HL-60 (cell line): ENCODE results near the gene LIPC.

Experiments used
- CTCF ChIP-seq: IDR thresholded peaks from one replicate; pipeline ENCODE4 v1.5.1; 2011; ENCODE audit warnings: low read length, control low read depth, inconsistent platforms; ENCODE audit not compliant: insufficient read depth
- GABPA ChIP-seq: IDR thresholded peaks from 2 replicates; pipeline ENCODE4 v1.6.1; 2012; ENCODE audit warnings: low read depth
- POLR2AphosphoS5 ChIP-seq: IDR thresholded peaks from 2 replicates; pipeline ENCODE4 v1.6.1; 2012; ENCODE audit warnings: low read depth
- REST ChIP-seq: IDR thresholded peaks from 2 replicates; pipeline ENCODE4 v1.6.1; 2012; ENCODE audit warnings: low read depth; ENCODE audit not compliant: insufficient replicate concordance

- TF ChIP-seq CTCF = no peak
- TF ChIP-seq POLR2AphosphoS5 = no peak
- no peak for TF ChIP-seq REST
- no peak for TF ChIP-seq GABPA
These were observed 46.2 kb downstream of the LIPC start for GRCh38 chr15:58478035-58478434.
